GM12878 (cell line): ENCODE results near the gene DIAPH3. TPM values are rescaled to one million over a fixed set of nuclear protein-coding genes. Genes with fewer than 3 reads are reported as not detected.

Source experiments
- ATAC-seq: fragments of 200-7000 bp; cut with Tn5 transposase; 3 replicates; pipeline ENCODE4 v1.9.1; 2020; ENCODE audit warnings: mild to moderate bottlenecking, moderate library complexity
- BruUV-seq: library from RNA; stranded (reverse); fragments of 400-500 nt; replicated peaks from 2 replicates; lab custom pipeline; 2021; lab: Mats Ljungman, UMichigan
- CTCF ChIA-PET: fragments of 300-600 bp; sonication (Branson Sonifier 250); formaldehyde crosslinking; extraction: SDS; loops from one replicate; lab custom pipeline; 2021; ENCODE audit warnings: inconsistent platforms; lab: Yijun Ruan, JAX
- POLR2A ChIA-PET: fragments of 350-600 bp; formaldehyde crosslinking; extraction: SDS; loops from one replicate; lab custom pipeline; 2021; ENCODE audit warnings: inconsistent platforms; lab: Charles Lee
- RAD21 ChIA-PET: fragments of 300-600 bp; sonication (Branson Sonifier 250); formaldehyde crosslinking; loops from one replicate; lab custom pipeline; 2023; ENCODE audit warnings: antibody characterized with exemption; ENCODE audit not compliant: unreplicated experiment; lab: Charles Lee
- SMC1A ChIA-PET: fragments of 300-600 bp; sonication (Branson Sonifier 250); formaldehyde crosslinking; loops from one replicate; lab custom pipeline; 2023; ENCODE audit not compliant: unreplicated experiment, uncharacterized antibody; lab: Charles Lee
- DNase-seq: peaks from one replicate; pipeline ENCODE4 v3.0.0-alpha.2; 2011; ENCODE audit warnings: low read depth, low spot score
- FAIRE-seq: peaks from 3 replicates; lab custom pipeline; 2011; peaks lifted over from hg19 to GRCh38; lab: Jason Lieb, UNC
- H2AFZ ChIP-seq: 2 replicates; pipeline ENCODE4 v1.6.0; 2011; ENCODE audit warnings: low read depth, low read length, control low read depth; ENCODE audit not compliant: control insufficient read depth
- H3K27ac ChIP-seq: 2 replicates; pipeline ENCODE4 v1.5.1; 2011; ENCODE audit warnings: control low read depth; ENCODE audit not compliant: control insufficient read depth, insufficient read depth
- H3K27me3 ChIP-seq, 2 experiments: replicated peaks in 1 of 2; 2 replicates each; pipeline versions ENCODE4 v1.6.0 to v1.6.1; 2011; ENCODE audit warnings: low read length in 1 of 2; ENCODE audit not compliant: control insufficient read depth in 2 of 2, insufficient read depth in 2 of 2
- H3K36me3 ChIP-seq, 2 experiments: 2 replicates each; pipeline ENCODE4 v1.5.1; 2011; ENCODE audit warnings: low read length in 1 of 2; ENCODE audit not compliant: control insufficient read depth in 2 of 2, insufficient read depth in 2 of 2
- H3K4me1 ChIP-seq: 2 replicates; pipeline ENCODE4 v1.6.1; 2011; ENCODE audit warnings: mild to moderate bottlenecking, low read length, moderate library complexity, mixed read lengths; ENCODE audit not compliant: control insufficient read depth, insufficient read depth
- H3K4me2 ChIP-seq: 2 replicates; pipeline ENCODE4 v1.6.0; 2011; ENCODE audit warnings: control low read depth; ENCODE audit not compliant: control insufficient read depth, insufficient read depth
- H3K4me3 ChIP-seq: fragments of 200-600 bp; sonication (generic); 2 replicates; pipeline ENCODE4 v1.5.1; 2016
- H3K79me2 ChIP-seq: 2 replicates; pipeline ENCODE4 v1.6.0; 2011; ENCODE audit warnings: low read length; ENCODE audit not compliant: control insufficient read depth, insufficient read depth
- H3K9ac ChIP-seq: 2 replicates; pipeline ENCODE4 v1.8.0; 2011; ENCODE audit warnings: low read length, control low read depth, mixed read lengths; ENCODE audit not compliant: control insufficient read depth, insufficient read depth
- H3K9me3 ChIP-seq: replicated peaks from 3 replicates; pipeline ENCODE4 v1.5.1; 2011; ENCODE audit warnings: mild to moderate bottlenecking, low read length; ENCODE audit not compliant: control insufficient read depth, insufficient read depth
- H4K20me1 ChIP-seq: 2 replicates; pipeline ENCODE4 v1.6.0; 2011; ENCODE audit not compliant: control insufficient read depth, insufficient read depth
- BHLHE40 ChIP-seq, 2 experiments: fragments of 450-650 bp in 1 of 2; IDR thresholded peaks; 2 replicates each; pipeline ENCODE4 v1.6.1; 2011 to 2017; ENCODE audit warnings: low read depth in 2 of 2, borderline replicate concordance in 1 of 2, improper control_type of control experiment in 1 of 2, low read length in 1 of 2, mild to moderate bottlenecking in 1 of 2
- BRCA1 ChIP-seq: IDR thresholded peaks from 2 replicates; pipeline ENCODE4 v1.6.1; 2011; ENCODE audit warnings: low read depth, low read length, improper control_type of control experiment
- CHD1 ChIP-seq: IDR thresholded peaks from 2 replicates; pipeline ENCODE4 v1.6.1; 2012; ENCODE audit warnings: low read depth, low read length, improper control_type of control experiment
- CREB1 ChIP-seq: IDR thresholded peaks from 2 replicates; pipeline ENCODE4 v1.6.1; 2012; ENCODE audit warnings: low read depth, mild to moderate bottlenecking, inconsistent platforms
- EGR1 ChIP-seq, 2 experiments: IDR thresholded peaks; 1 replicate in 1 of 2; 2 replicates in 1 of 2; pipeline ENCODE4 v1.6.1; 2011 to 2012; ENCODE audit warnings: low read depth in 2 of 2, low read length in 2 of 2, borderline replicate concordance in 1 of 2, mild to moderate bottlenecking in 1 of 2, moderate library complexity in 1 of 2
- FOXK2 ChIP-seq: fragments of 450-650 bp; IDR thresholded peaks from 2 replicates; pipeline ENCODE4 v1.6.1; 2017; ENCODE audit warnings: mild to moderate bottlenecking, moderate library complexity
- HDAC6 ChIP-seq: fragments of 200-600 bp; sonication (generic); IDR thresholded peaks from one replicate; pipeline ENCODE4 v1.8.0; 2017; ENCODE audit warnings: antibody characterized with exemption; ENCODE audit not compliant: unreplicated experiment
- NR2C2 ChIP-seq: IDR thresholded peaks from 2 replicates; pipeline ENCODE4 v1.6.1; 2011; ENCODE audit warnings: borderline replicate concordance, low read depth; ENCODE audit not compliant: control insufficient read depth, insufficient read length
- NRF1 ChIP-seq: conservative IDR thresholded peaks from 2 replicates; pipeline ENCODE4 v1.6.1; 2011; ENCODE audit warnings: mild to moderate bottlenecking, low read depth, low read length, improper control_type of control experiment
- PAX8 ChIP-seq: fragments of 450-650 bp; IDR thresholded peaks from 2 replicates; pipeline ENCODE4 v1.6.1; 2017; ENCODE audit warnings: mild to moderate bottlenecking, moderate library complexity
- PML ChIP-seq: IDR thresholded peaks from 2 replicates; pipeline ENCODE4 v1.6.1; 2012; ENCODE audit warnings: low read length, inconsistent platforms
- SMAD1 ChIP-seq: fragments of 450-650 bp; IDR thresholded peaks from 2 replicates; pipeline ENCODE4 v1.6.1; 2018; ENCODE audit warnings: mild to moderate bottlenecking, low read depth; ENCODE audit not compliant: partially characterized antibody
- WGBS: methylation state at CpG from one replicate; pipeline ENCODE4 v1.1.6; 2016; ENCODE audit warnings: low lambda C conversion rate; ENCODE audit not compliant: insufficient replicate concordance, insufficient coverage; ENCODE audit errors: missing lambda C conversion rate; 5-methylcytosine and 5-hydroxymethylcytosine counted together
- in situ Hi-C: fragments of 300-500 bp; cut with MboI; formaldehyde crosslinking; loops from 9 replicates; pipeline ENCODE4 v1.14.3; 2018; ENCODE audit warnings: mixed read lengths
- intact Hi-C: fragments of 100-400 bp; cut with micrococcal nuclease; formaldehyde crosslinking; loops from one replicate; pipeline ENCODE4 v1.14.2; 2022; ENCODE audit not compliant: unreplicated experiment
- polyA plus RNA-seq, 11 experiments: library from polyadenylated mRNA; depleted of rRNA in 4 of 11; unstranded in 6 of 11; stranded (reverse) in 5 of 11; fragments of >200 nt; fragmentation: Nextera tagmentation in 4 of 11; fragmentation: Illumina TruSeq in 1 of 11; extraction: Ambion mirVana in 4 of 11; extraction: Trizol in 1 of 11; gene quantifications; 1 replicate in 1 of 11; 2 replicates in 10 of 11; pipeline versions ENCODE4 v1.2.1 to v1.2.3, GENCODE V29; 2011 to 2016; ENCODE audit warnings: inconsistent platforms in 2 of 11, missing spikeins in 2 of 11, low read depth in 1 of 11
- total RNA-seq, 4 experiments: library from RNA; depleted of rRNA in 3 of 4; stranded (reverse); fragments of >200 nt in 3 of 4; fragmentation: Illumina TruSeq in 1 of 4; extraction: Trizol in 1 of 4; gene quantifications; 2 replicates each; pipeline versions ENCODE4 v1.2.1 to v1.2.3, GENCODE V29; 2013 to 2021
- TF ChIP-seq, protein P1 (sequence below): IDR thresholded peaks from 2 replicates; pipeline ENCODE4 v1.6.1; 2012; ENCODE audit warnings: mild to moderate bottlenecking, low read depth, low read length
- TF ChIP-seq, protein P2 (sequence below): fragments of 450-650 bp; IDR thresholded peaks from 2 replicates; pipeline ENCODE4 v1.6.1; 2017; ENCODE audit warnings: borderline replicate concordance
- TF ChIP-seq, protein P3 (sequence below): fragments of 450-650 bp; IDR thresholded peaks from 2 replicates; pipeline ENCODE4 v1.6.1; 2017; ENCODE audit warnings: mild to moderate bottlenecking, low read depth, inconsistent platforms; ENCODE audit not compliant: poor library complexity, severe bottlenecking

DIAPH3 gene
- total and polyA plus RNA-seq, 10 of the 15 experiments (the other 5 are each of a cell fraction or from before 2014, with no cell fraction given): 10.1 to 25.2 (median 15.4) TPM

DNA sequence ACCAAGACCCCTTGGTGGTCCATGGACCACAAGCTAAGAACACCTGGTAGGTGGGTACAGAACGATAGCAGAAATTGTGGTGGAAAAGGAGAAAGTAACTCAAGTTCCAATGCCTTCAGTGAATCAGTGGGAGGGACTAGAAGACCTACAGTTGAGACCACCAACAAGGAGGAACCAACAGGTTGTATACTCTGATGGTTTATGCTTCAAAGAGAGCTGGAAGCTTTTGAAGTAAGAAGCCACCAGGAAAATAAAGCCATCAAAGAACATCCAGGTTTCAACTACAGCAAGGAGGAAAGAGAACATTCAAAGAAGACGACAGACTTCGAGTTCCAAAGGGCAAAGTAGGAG lies 42.4 kb downstream of the DIAPH3 start:
- H3K36me3 ChIP-seq: no peaks in the 10 kb centered on the region; a peak in 1 of 4 replicates
- ChIA-PET RAD21 (no interaction called here), POLR2A (no interaction called here), CTCF (no interaction called here), SMC1A (interaction anchor here (1.5 kb wide), 1 partner anchor 11 kb away, joined by 3 read pairs; no protein-coding TSS in a partner anchor)
- no peak overlapping the region for H3K27ac ChIP-seq
- intact Hi-C loops (no loop called here), in situ Hi-C loops (no loop called here)
- H4K20me1 ChIP-seq: no peaks in the 10 kb centered on the region
- H3K79me2 ChIP-seq: no peaks in the 10 kb centered on the region
- no peak overlapping the region for H2AFZ ChIP-seq
- ATAC-seq (no peak), DNase-seq (no peak), FAIRE-seq (no peak)
- no TSS peak for BruUV-seq
- H3K4me1 ChIP-seq: no peaks in the 10 kb centered on the region
- H3K4me3 ChIP-seq: no peak overlapping the region
- no peaks in the 10 kb centered on the region; the same call in 2 of the 3 replicates for H3K9me3 ChIP-seq
- H3K9ac ChIP-seq: no peak overlapping the region
- no peak overlapping the region for H3K4me2 ChIP-seq
- WGBS: 97% methylated on average over 3 of the region's 3 CpGs
- TF ChIP-seq FOXK2 (no peak), PAX8 (no peak), SMAD1 (no peak), BRCA1 (no peak), EGR1 (IDR thresholded peaks at IDR 0.05; ENCODE audit: borderline replicate concordance in 1 of 2, low read depth in 2 of 2, low read length in 2 of 2) (no peak), BHLHE40 (IDR thresholded peaks at IDR 0.05; ENCODE audit: borderline replicate concordance in 1 of 2, low read depth in 2 of 2, low read length in 1 of 2) (no peak), NR2C2 (no peak), NRF1 (no peak), HDAC6 (no peak), CREB1 (no peak), PML (no peak), CHD1 (no peak)
- TF ChIP-seq, protein P1, sequence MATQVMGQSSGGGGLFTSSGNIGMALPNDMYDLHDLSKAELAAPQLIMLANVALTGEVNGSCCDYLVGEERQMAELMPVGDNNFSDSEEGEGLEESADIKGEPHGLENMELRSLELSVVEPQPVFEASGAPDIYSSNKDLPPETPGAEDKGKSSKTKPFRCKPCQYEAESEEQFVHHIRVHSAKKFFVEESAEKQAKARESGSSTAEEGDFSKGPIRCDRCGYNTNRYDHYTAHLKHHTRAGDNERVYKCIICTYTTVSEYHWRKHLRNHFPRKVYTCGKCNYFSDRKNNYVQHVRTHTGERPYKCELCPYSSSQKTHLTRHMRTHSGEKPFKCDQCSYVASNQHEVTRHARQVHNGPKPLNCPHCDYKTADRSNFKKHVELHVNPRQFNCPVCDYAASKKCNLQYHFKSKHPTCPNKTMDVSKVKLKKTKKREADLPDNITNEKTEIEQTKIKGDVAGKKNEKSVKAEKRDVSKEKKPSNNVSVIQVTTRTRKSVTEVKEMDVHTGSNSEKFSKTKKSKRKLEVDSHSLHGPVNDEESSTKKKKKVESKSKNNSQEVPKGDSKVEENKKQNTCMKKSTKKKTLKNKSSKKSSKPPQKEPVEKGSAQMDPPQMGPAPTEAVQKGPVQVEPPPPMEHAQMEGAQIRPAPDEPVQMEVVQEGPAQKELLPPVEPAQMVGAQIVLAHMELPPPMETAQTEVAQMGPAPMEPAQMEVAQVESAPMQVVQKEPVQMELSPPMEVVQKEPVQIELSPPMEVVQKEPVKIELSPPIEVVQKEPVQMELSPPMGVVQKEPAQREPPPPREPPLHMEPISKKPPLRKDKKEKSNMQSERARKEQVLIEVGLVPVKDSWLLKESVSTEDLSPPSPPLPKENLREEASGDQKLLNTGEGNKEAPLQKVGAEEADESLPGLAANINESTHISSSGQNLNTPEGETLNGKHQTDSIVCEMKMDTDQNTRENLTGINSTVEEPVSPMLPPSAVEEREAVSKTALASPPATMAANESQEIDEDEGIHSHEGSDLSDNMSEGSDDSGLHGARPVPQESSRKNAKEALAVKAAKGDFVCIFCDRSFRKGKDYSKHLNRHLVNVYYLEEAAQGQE: no peak
- TF ChIP-seq, protein P2, sequence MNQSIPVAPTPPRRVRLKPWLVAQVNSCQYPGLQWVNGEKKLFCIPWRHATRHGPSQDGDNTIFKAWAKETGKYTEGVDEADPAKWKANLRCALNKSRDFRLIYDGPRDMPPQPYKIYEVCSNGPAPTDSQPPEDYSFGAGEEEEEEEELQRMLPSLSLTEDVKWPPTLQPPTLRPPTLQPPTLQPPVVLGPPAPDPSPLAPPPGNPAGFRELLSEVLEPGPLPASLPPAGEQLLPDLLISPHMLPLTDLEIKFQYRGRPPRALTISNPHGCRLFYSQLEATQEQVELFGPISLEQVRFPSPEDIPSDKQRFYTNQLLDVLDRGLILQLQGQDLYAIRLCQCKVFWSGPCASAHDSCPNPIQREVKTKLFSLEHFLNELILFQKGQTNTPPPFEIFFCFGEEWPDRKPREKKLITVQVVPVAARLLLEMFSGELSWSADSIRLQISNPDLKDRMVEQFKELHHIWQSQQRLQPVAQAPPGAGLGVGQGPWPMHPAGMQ: no peak
- TF ChIP-seq, protein P3, sequence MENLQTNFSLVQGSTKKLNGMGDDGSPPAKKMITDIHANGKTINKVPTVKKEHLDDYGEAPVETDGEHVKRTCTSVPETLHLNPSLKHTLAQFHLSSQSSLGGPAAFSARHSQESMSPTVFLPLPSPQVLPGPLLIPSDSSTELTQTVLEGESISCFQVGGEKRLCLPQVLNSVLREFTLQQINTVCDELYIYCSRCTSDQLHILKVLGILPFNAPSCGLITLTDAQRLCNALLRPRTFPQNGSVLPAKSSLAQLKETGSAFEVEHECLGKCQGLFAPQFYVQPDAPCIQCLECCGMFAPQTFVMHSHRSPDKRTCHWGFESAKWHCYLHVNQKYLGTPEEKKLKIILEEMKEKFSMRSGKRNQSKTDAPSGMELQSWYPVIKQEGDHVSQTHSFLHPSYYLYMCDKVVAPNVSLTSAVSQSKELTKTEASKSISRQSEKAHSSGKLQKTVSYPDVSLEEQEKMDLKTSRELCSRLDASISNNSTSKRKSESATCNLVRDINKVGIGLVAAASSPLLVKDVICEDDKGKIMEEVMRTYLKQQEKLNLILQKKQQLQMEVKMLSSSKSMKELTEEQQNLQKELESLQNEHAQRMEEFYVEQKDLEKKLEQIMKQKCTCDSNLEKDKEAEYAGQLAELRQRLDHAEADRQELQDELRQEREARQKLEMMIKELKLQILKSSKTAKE: no peak
- TF ChIP-seq, all 136 proteins: peak for 0
- no peaks in the 10 kb centered on the region for H3K27me3 ChIP-seq
